Lower leg skin (tissue), 3 donors: Measurements from ENCODE around the gene SLC10A6.

ENCODE experiments used
- POLR2A ChIP-seq, 2 donors: fragments of 450-650 bp; IDR thresholded peaks; one replicate each; pipeline ENCODE4 v1.6.1; 2016 to 2017; ENCODE audit warnings: antibody characterized with exemption in 2 of 2, mild to moderate bottlenecking in 1 of 2, moderate library complexity in 1 of 2
- TF ChIP-seq, protein P1 (sequence below), 3 donors: fragments of 450-650 bp; IDR thresholded peaks; one replicate each; pipeline ENCODE4 v1.5.1; 2016; ENCODE audit warnings: antibody characterized with exemption in 3 of 3, mild to moderate bottlenecking in 3 of 3, moderate library complexity in 2 of 3

DNA sequence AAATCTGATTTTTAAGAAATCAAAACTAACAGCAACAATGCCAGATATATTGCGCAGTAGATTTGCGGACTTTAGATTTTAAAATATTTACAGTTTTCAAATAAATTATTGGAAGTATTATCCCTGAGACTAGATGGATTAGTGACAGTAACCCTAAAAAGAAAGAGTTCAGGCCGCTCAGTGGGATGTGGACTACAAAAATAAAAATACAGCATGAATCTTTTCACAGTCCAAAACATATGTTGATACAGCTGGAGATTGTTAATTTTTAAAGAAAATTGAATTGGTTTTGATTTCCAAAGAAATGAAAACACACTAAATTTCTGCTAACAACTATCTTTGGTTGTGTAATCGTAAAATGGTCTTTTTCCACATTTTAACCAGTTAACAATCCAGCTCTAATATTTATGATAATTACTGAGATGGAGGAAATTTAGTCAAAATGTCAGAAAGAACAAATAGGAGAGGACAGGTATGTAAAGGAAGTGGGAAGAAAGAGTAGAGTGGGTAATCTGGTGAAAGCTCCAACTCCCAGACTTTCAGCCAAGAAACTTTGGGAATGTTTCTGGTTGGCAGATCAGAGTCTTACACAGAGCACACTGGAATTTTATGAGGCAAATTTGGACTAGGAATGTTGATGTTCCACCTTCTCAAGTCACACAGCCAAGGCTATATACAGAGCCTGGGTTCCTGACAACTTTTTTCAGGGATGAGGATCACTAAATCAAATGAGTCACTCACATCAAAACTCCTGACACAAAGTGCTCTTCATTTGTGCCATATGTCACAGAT lies 27.9 kb upstream of the SLC10A6 start:
- TF ChIP-seq, protein P1, sequence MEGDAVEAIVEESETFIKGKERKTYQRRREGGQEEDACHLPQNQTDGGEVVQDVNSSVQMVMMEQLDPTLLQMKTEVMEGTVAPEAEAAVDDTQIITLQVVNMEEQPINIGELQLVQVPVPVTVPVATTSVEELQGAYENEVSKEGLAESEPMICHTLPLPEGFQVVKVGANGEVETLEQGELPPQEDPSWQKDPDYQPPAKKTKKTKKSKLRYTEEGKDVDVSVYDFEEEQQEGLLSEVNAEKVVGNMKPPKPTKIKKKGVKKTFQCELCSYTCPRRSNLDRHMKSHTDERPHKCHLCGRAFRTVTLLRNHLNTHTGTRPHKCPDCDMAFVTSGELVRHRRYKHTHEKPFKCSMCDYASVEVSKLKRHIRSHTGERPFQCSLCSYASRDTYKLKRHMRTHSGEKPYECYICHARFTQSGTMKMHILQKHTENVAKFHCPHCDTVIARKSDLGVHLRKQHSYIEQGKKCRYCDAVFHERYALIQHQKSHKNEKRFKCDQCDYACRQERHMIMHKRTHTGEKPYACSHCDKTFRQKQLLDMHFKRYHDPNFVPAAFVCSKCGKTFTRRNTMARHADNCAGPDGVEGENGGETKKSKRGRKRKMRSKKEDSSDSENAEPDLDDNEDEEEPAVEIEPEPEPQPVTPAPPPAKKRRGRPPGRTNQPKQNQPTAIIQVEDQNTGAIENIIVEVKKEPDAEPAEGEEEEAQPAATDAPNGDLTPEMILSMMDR (IDR thresholded peaks at IDR 0.05), result no peak
- no peak for TF ChIP-seq POLR2A (IDR thresholded peaks at IDR 0.05)
